ENCODE results near the gene MTERF4. TPM values are rescaled to one million over a fixed set of nuclear protein-coding genes. Genes with fewer than 3 reads are reported as not detected.

MTERF4 gene
- total RNA-seq, 1 experiment from 2014 or later: 37.6 TPM

DNA sequence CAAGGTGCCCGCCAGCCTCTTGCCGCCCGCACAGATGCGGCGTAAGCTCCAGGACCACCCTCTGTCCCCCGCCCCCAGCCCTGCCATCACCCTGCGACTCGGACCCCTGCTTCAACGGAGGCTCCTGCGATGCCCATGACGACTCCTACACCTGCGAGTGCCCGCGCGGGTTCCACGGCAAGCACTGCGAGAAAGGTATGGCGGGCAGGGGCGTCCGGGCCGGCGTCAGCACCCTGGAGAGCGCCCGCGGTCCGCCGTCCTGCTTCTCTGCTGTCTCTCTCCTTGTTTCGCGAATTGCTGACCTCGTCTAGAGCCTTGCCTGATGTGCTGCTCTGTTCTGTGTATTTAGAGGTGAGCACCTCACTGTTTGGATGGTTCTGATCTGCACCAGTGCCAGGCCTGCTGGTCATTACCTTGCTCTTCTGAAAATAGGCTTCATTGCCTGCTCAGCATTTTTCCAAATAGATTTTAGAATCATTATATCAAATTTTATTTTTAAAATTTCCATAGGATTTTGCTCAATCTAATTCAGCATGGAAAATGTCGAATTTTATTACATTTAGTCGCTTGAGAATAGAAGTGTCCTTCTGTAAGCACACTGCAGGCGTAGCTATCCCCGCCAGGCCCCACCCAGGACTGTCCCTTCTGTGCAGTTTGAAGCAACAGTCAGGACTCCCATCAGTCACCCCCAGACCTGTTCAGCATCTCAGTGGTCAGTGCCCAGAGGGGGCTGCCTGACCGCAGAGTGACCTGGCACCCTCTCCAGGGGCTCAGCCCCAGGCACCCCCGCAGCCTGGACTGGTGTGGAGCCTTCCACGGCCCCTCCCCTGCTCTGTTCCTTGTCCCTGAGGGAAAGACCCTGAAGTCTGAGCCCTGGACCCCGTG lies 52.1 kb downstream of the MTERF4 start:
- no peak for DNase-seq (ENCODE audit: low spot score)

- DNase-seq (ENCODE audit: low spot score): no peak
Observed at GRCh38 chr2:241048949-241049343, 53.1 kb downstream of the MTERF4 start.

- no peak for DNase-seq (ENCODE audit: low spot score)
Observed at GRCh38 chr2:241048149-241048948, 53.7 kb downstream of the MTERF4 start.

GRCh38 chr2:241047253-241048010 lies 54.7 kb downstream of the MTERF4 start:
- no peak for DNase-seq (ENCODE audit: low spot score)

Other genes starting within 250 kb of the MTERF4 start
- not detected in 2 replicates for gene AGXT, start 233.5 kb downstream of the MTERF4 start, total RNA-seq (2014; rRNA removed; shearing (Covaris generic))
- not detected in 2 replicates for gene MAB21L4, start 206.1 kb downstream of the MTERF4 start, total RNA-seq (2014; rRNA removed; shearing (Covaris generic))
- gene CROCC2, start 196.0 kb downstream of the MTERF4 start, total RNA-seq (2014; rRNA removed; shearing (Covaris generic)): not detected in 2 replicates
- 1.7 and 2.6 TPM in 2 replicates for gene SNED1, start 103.7 kb downstream of the MTERF4 start, total RNA-seq (2014; rRNA removed; shearing (Covaris generic))
- 3.3 and 15.5 TPM in 2 replicates for gene PASK, start 47.2 kb upstream of the MTERF4 start, total RNA-seq (2014; rRNA removed; shearing (Covaris generic))
- 60.3 and 103 TPM in 2 replicates for gene PPP1R7, start 48.2 kb upstream of the MTERF4 start, total RNA-seq (2014; rRNA removed; shearing (Covaris generic))
- gene ANO7, start 86.4 kb upstream of the MTERF4 start, total RNA-seq (2014; rRNA removed; shearing (Covaris generic)): 0.43 and 0.91 TPM in 2 replicates
- 324 and 350 TPM in 2 replicates for gene HDLBP, start 213.4 kb upstream of the MTERF4 start, total RNA-seq (2014; rRNA removed; shearing (Covaris generic))
- 250 and 279 TPM in 2 replicates for gene SEPTIN2, start 213.6 kb upstream of the MTERF4 start, total RNA-seq (2014; rRNA removed; shearing (Covaris generic))